Karpas-422 (cell line): ENCODE data around the gene SH3BGRL2. TPM values are rescaled to one million over a fixed set of nuclear protein-coding genes. Genes with fewer than 3 reads are reported as not detected.
"Not testable (repeated sequence)": the region's sequence is repeated elsewhere in the genome, so short reads cannot be mapped to it uniquely, and the experiment has no call there.

Source experiments
- DNase-seq: peaks from one replicate; pipeline ENCODE4 v3.0.0-alpha.2; 2015
- H2AFZ ChIP-seq: fragments of 200-600 bp; sonication (generic); 2 replicates; pipeline ENCODE4 v1.6.1; 2014; ENCODE audit warnings: antibody characterized with exemption, low read length, mixed read lengths
- H3K27ac ChIP-seq: fragments of 200-600 bp; sonication (generic); 2 replicates; pipeline ENCODE4 v1.5.1; 2014; ENCODE audit warnings: mild to moderate bottlenecking, low read length, moderate library complexity
- H3K27me3 ChIP-seq: fragments of 200-600 bp; sonication (generic); 2 replicates; pipeline ENCODE4 v1.6.1; 2014; ENCODE audit warnings: low read length, mixed read lengths
- H3K36me3 ChIP-seq: fragments of 200-600 bp; sonication (generic); 2 replicates; pipeline ENCODE4 v1.6.1; 2014; ENCODE audit warnings: low read length, mixed read lengths; ENCODE audit not compliant: insufficient read depth
- H3K4me1 ChIP-seq: fragments of 200-600 bp; sonication (generic); 2 replicates; pipeline ENCODE4 v1.6.1; 2014; ENCODE audit warnings: mild to moderate bottlenecking, low read length, mixed read lengths
- H3K4me2 ChIP-seq: fragments of 200-600 bp; sonication (generic); 2 replicates; pipeline ENCODE4 v1.6.1; 2014; ENCODE audit warnings: low read length, low read depth, mild to moderate bottlenecking; ENCODE audit not compliant: poor library complexity, severe bottlenecking
- H3K4me3 ChIP-seq: fragments of 200-600 bp; sonication (generic); 2 replicates; pipeline ENCODE4 v1.5.1; 2014; ENCODE audit warnings: mild to moderate bottlenecking, antibody characterized with exemption, low read length, mixed read lengths
- H3K79me2 ChIP-seq: fragments of 200-600 bp; sonication (generic); 2 replicates; pipeline ENCODE4 v1.6.1; 2014; ENCODE audit warnings: mild to moderate bottlenecking, low read length, mixed read lengths
- H3K9ac ChIP-seq: fragments of 200-600 bp; sonication (generic); 2 replicates; pipeline ENCODE4 v1.6.0; 2014; ENCODE audit warnings: low read length
- H3K9me2 ChIP-seq: fragments of 200-600 bp; sonication (generic), shearing (Covaris generic); replicated peaks from 2 replicates; pipeline ENCODE4 v1.6.0; 2014; ENCODE audit warnings: mild to moderate bottlenecking, low read length, moderate library complexity; ENCODE audit not compliant: insufficient read depth
- H3K9me3 ChIP-seq: fragments of 300-700, 200-600 bp; sonication (generic); 2 replicates; pipeline ENCODE4 v1.6.1; 2014; ENCODE audit warnings: low read length, mixed read lengths
- H4K20me1 ChIP-seq: fragments of 200-600 bp; sonication (generic); 2 replicates; pipeline ENCODE4 v1.6.1; 2014; ENCODE audit warnings: mild to moderate bottlenecking, antibody characterized with exemption, low read length, low read depth; ENCODE audit not compliant: insufficient read depth
- total RNA-seq: library from RNA; depleted of rRNA; stranded (reverse); fragments of >200 nt; shearing (Covaris generic); gene quantifications from 2 replicates; pipeline ENCODE4 v1.2.3, GENCODE V29; 2014; ENCODE audit warnings: low replicate concordance; rRNA removed

The SH3BGRL2 gene
- total RNA-seq, 1 experiment from 2014 or later = not detected

DNA sequence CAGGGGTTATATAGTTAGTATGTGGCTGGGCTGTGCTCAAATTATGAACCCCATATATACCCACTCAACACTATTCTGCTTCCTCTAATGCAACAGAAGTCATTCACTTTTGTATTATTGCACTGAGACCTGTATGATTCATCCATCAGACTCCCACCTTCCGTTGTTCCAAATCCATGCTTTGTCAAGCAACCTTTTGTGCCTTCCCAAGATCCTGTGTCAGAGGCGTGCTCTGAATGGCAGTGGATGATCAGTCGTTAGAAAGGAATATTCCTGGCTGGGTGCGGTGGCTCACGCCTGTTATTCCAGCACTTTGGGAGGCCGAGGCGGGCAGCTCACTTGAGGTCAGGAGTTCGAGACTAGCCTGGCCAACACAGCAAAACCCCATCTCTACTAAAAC, 103.2 kb downstream of the SH3BGRL2 start:
- Histone ChIP-seq H3K36me3 (no peaks in the 10 kb centered on the region), H3K4me3 (no peak overlapping the region), H3K4me2 (no peak overlapping the region), H3K9me3 (no peaks in the 10 kb centered on the region), H3K27ac (no peak overlapping the region), H3K4me1 (no peaks in the 10 kb centered on the region), H4K20me1 (no peaks in the 10 kb centered on the region), H3K9ac (no peak overlapping the region), H3K27me3 (no peaks in the 10 kb centered on the region), H3K9me2 (no peaks in the 10 kb centered on the region), H2AFZ (no peak overlapping the region), H3K79me2 (no peaks in the 10 kb centered on the region)
- DNase-seq = no peak

DNA sequence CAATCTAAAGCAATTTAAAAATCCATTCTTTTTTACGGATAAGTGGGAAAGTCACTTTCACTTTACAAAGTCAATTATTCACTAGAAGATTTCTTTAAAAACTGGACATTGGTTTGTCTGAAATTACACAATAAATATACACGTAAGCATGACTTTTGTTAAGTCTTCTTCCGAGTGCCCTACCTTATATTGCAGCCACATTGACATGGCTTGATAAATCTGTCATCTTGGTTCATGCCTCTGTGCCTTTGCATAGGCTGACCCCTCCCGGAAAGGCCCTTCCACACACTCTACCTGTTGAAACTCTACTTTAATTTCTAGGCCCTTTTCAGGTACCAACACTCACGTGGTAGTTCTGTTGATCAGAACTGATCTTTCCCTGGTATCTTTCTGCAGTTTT, 104.1 kb downstream of the SH3BGRL2 start:
- Histone ChIP-seq H3K27ac (no peak overlapping the region), H3K79me2 (no peaks in the 10 kb centered on the region), H3K27me3 (no peaks in the 10 kb centered on the region), H3K36me3 (no peaks in the 10 kb centered on the region), H3K4me2 (no peak overlapping the region), H4K20me1 (no peaks in the 10 kb centered on the region), H3K9me2 (no peaks in the 10 kb centered on the region), H3K4me3 (no peak overlapping the region), H3K4me1 (no peaks in the 10 kb centered on the region), H3K9me3 (no peaks in the 10 kb centered on the region), H3K9ac (no peak overlapping the region), H2AFZ (no peak overlapping the region)
- DNase-seq = no peak

DNA sequence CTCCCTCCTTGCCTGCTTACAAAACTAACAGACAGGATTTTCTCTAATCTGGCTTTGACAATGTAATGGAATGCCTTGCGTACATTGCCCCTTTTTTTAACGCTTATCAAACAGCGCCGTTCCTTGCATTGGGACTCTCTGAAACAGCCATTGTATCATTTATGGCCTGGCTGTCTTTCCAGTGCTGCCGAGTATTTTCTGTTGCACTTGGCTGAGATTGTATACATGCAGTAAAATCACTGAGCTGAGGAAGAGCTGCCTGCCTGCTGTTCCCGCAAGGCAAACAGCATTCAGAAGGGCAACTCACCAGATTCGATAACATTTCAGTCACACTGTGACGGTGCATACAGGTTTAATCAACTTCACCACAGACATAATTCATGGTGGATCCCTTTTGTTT, 106.0 kb downstream of the SH3BGRL2 start:
- Histone ChIP-seq H3K4me1 (no peaks in the 10 kb centered on the region), H3K9me2 (no peaks in the 10 kb centered on the region), H4K20me1 (no peaks in the 10 kb centered on the region), H3K4me3 (no peak overlapping the region), H3K9ac (no peak overlapping the region), H2AFZ (no peak overlapping the region), H3K36me3 (no peaks in the 10 kb centered on the region), H3K4me2 (no peak overlapping the region), H3K27me3 (no peaks in the 10 kb centered on the region), H3K9me3 (no peaks in the 10 kb centered on the region), H3K79me2 (no peaks in the 10 kb centered on the region), H3K27ac (no peak overlapping the region)
- no peak for DNase-seq

DNA sequence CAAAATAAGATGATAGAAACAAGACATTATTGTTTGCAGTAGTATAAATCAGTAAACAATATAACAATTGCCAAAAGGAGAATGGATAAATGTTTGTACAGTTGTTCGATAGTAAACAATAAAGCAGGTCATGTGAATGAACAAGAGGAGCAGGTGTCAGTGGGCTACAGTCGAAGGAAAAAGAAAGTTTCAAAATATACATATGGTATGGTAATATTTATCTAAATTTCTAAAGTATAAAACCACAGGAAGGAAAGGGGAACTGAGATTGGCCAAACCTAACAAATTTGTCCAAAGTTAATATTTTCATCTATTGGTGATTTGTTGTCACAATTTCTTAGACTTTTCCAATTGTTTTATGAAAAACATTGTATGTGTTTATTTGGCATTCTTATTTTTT, 110.9 kb downstream of the SH3BGRL2 start:
- H3K9me2 ChIP-seq = no peaks in the 10 kb centered on the region
- H3K27ac ChIP-seq = no peak overlapping the region

DNA sequence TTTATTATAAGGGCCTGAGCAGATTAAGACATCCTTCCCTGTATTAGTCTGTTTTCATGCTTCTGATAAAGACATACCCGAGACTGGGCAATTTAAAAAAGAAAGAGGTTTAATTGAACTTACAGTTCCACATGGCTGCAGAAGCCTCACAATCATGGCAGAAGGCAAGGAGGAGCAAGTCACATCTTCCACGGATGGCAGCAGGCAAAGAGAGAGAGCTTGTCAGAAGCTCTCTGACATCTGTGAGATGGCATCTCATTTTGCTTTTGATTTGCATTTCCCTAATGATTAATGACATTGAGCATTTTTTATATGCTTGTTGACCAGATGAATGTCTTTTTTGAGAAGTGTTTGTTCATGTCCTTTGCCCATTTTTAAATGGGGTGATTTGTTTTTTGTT, 114.2 kb downstream of the SH3BGRL2 start:
- H3K4me2 ChIP-seq, H3K36me3 ChIP-seq, H3K9ac ChIP-seq, H3K9me3 ChIP-seq, H3K27me3 ChIP-seq, H3K79me2 ChIP-seq, H3K27ac ChIP-seq, H3K9me2 ChIP-seq, H2AFZ ChIP-seq, H4K20me1 ChIP-seq, DNase-seq, H3K4me1 ChIP-seq, H3K4me3 ChIP-seq: not testable (repeated sequence)

More for the DNA sequence above, 110.9 kb downstream of the SH3BGRL2 start:
- Histone ChIP-seq H2AFZ (no peak overlapping the region), H4K20me1 (no peaks in the 10 kb centered on the region), H3K27me3 (no peaks in the 10 kb centered on the region), H3K9me3 (no peaks in the 10 kb centered on the region; the same call in 1 of the 2 replicates), H3K36me3 (no peaks in the 10 kb centered on the region), H3K79me2 (no peaks in the 10 kb centered on the region), H3K9ac (no peak overlapping the region), H3K4me3 (no peak overlapping the region), H3K4me1 (no peaks in the 10 kb centered on the region), H3K4me2 (no peak overlapping the region)
- no peak for DNase-seq

DNA sequence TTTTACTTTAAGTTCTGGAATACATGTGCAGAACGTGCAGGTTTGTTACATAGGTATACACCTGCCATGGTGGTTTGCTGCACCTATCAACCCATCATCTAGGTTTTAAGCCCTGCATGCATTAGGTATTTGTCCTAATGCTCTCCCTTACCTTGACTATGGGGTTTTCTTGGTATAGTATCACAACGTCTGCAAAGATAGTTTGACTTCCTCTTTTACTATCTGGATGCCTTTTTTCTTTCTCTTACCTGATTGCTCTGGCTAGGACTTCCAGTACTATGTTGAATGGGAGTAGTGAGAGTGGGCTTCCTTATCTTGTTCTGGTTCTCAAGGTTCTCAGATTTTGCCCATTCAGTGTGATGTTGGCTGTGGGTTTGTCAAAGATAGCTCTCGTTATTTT, 115.2 kb downstream of the SH3BGRL2 start:
- H3K79me2 ChIP-seq, H3K4me1 ChIP-seq, H3K36me3 ChIP-seq, H4K20me1 ChIP-seq, H3K27me3 ChIP-seq, H2AFZ ChIP-seq, H3K4me2 ChIP-seq, DNase-seq, H3K9me3 ChIP-seq, H3K9ac ChIP-seq, H3K27ac ChIP-seq, H3K9me2 ChIP-seq, H3K4me3 ChIP-seq: not testable (repeated sequence)

DNA sequence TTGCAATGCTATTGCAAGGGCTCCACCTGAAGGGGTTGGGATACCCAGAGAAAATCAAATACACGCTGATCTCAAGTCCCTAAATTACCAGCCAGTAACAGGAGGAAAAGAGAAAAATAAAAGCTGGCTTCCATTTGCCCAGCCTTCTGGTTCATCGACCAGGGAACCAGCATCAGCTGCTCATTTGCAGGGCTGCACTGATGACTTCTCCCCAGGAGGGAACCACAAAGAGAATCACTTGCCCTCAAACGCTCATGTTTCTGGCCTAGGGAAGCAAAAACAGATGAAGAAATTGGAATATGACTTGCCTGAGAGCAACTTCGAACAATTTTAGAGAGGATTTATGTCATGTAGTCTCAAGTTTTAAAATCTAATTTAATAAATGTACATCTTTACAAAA, 119.7 kb downstream of the SH3BGRL2 start:
- H3K27ac ChIP-seq = no peak overlapping the region
- no peaks in the 10 kb centered on the region for H4K20me1 ChIP-seq
- no peak overlapping the region for H2AFZ ChIP-seq

More for the DNA sequence above, 119.7 kb downstream of the SH3BGRL2 start:
- DNase-seq = no peak
- H3K4me1 ChIP-seq = peaks cover 9% of the 10 kb centered on the region
- H3K27me3 ChIP-seq = no peaks in the 10 kb centered on the region
- peak overlapping the region; percentile 13 for H3K4me2 ChIP-seq
- no peaks in the 10 kb centered on the region for H3K9me2 ChIP-seq
- no peaks in the 10 kb centered on the region for H3K9me3 ChIP-seq
- no peak overlapping the region for H3K4me3 ChIP-seq
- H3K36me3 ChIP-seq = no peaks in the 10 kb centered on the region
- H3K9ac ChIP-seq = no peak overlapping the region
- no peaks in the 10 kb centered on the region for H3K79me2 ChIP-seq

Other genes starting within 250 kb of the SH3BGRL2 start
- not detected in 2 replicates for gene LCA5, start 93.9 kb upstream of the SH3BGRL2 start, total RNA-seq